GM23248 (cell line): Measurements from ENCODE around the gene IL36G.

Source experiments
- EZH2 ChIP-seq: fragments of 200-600 bp; sonication (generic); IDR thresholded peaks from 2 replicates; pipeline ENCODE4 v1.6.1; 2018; ENCODE audit warnings: antibody characterized with exemption, mild to moderate bottlenecking; ENCODE audit not compliant: insufficient read depth, poor library complexity, severe bottlenecking
- EZH2phosphoT487 ChIP-seq: fragments of 200-600 bp; sonication (generic); IDR thresholded peaks from 2 replicates; pipeline ENCODE4 v1.6.1; 2018; ENCODE audit warnings: antibody characterized with exemption, moderate library complexity, mild to moderate bottlenecking, low read depth; ENCODE audit not compliant: insufficient read depth

DNA sequence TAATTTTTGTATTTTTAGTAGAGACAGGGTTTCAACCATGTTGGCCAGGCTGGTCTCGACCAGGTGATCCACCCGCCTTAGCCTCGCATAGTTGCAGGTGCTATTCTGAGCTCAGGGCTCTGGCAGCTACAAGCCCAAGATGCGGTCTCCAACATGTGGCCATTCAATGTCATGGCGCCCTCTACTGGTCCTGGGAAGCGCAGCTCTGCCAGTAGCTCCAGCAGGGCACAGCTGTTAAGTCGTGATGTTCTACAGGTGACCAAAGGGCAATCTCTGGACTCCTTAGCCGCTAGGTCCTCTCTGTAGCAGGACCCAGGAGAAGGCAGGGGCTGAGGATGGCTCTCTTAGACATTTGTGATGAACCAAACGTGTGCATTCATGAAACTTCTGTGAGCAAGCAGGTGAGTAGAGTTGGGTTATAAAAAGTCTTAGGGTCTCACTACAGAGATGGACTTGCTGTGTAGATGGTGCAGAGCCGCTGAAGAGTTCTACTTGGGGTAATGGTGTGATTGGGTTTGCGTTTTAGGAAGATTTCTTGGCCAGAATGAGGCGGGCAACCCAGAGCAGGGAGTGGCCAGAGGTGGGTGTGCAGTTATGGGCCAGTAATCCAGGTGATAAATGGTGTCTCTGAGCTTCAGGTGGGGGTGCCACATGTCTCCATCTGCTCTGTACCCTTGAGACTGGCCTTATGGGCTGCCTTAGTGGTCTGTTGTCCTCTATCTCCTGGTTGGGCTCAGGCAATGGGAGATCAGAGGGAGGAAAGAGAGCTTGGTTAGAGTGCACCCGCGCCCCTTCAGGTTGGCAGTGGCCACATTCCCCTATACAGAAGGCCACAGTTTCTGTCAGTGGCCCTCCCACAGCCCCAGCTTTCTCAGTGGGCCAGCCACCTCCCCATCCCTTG lies 35.8 kb upstream of the IL36G start:
- no peak for TF ChIP-seq EZH2
- no peak for TF ChIP-seq EZH2phosphoT487
